ENCODE results near the gene CADPS2.

Gene CADPS2

DNA sequence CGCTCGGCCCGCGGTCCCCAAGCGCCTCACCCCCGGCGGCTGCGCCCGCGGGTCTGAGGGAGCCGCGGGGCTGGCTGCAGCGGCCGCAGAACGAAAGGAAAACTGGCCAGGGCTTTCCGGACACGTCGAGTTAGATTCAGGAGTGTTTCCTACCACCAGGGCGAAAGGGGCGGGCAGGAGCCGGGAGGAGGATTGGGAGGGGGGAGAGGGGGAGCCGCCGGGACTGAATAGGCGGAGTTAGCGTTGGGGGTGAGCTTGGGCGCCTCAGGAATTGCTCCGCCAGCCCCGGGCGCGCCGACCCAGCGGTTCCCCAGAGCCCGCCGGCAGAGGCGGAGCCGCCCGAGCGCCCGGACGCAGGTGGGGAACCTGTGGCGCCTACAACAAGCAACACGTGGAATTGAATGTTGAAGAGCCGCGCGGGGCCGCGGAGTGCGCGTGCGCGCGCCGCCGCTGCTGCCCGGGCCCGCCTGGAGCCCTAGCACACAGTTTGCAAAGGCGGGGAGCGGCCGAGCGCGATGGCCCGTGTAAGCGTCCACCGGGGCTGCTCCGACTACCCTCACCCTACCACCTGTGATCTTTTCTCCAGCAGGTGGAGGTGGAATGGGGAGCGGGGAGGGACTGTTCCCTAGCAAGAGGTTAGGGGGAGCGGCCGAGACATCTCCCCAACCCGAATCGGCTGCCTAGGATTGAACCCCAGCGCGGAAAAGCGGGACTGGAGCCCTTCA is at the start of gene CADPS2:
Gene CADPS2, minus strand, starts transcription at position 104 of the 725 bp plus-strand sequence. CDS start 123 bp downstream, outside the sequence.
- DNase-seq, result peak; percentile 92

- DNase-seq, result no peak
Measured at GRCh38 chr7:122935620-122936019, 49.4 kb upstream of the CADPS2 start.

GRCh38 chr7:122919643-122920181 is 33.5 kb upstream of the CADPS2 start:
- DNase-seq, result peak; percentile 9

DNA sequence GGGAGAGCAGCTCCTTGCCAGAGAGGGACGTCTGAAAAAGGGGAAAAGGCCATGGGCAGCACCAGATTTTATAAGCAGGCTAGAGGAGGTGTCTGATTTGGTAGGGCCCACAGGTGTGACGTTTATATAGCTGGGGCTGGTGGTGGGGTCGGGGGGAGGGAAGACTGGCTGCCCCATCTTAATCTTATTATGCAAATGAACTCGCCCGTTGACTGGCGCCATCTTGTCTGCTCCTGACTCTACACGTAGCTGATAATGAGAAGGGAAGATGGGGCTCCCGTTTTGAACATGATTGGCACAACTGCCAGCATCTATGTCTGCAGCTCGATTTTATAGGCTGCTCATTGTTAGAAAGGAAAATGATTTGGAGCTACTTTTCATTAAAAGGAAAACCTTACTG is 28.6 kb upstream of the CADPS2 start:
- no peak for DNase-seq

DNA sequence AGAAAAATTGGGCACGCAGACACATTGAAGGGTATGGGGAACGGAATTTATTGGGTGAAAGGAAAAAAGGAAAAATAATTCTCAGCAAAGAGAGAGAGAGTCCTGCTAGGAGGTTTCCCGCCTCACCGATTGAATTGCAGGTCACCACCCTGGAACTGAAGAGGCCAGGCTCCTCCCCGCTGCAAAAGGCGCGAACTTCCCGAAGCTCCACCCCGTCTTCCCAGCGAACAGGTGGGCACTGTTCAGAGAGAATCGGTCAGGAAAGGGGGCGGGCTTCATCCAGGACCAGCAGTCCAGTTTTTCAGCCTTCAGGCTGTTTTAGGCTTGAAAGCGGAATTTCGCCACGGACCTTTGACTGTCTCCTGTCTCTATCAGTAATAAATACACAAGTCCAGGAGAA is 27.3 kb upstream of the CADPS2 start:
- no peak for DNase-seq

- no peak for DNase-seq
Measured at GRCh38 chr7:122902751-122903495, 16.7 kb upstream of the CADPS2 start.

DNA sequence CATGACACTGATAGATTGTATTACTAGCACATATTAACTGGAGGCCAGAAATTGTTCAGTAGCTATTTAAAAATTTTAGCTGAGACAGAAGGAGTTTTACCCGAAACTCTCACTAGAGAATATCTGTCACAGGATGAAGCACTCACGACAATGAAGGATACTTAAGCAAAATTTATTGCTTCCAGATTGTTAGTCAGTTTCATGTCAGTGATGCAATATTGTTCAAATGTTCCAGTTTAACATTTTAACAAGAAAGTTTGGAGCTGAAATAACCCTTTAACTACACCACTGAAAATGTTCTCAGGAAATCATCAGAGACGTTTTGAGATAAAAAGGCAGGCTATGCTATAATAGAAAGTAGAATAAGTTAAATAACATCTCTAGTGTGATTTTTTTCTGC is 15.0 kb upstream of the CADPS2 start:
- no peak for DNase-seq

DNA sequence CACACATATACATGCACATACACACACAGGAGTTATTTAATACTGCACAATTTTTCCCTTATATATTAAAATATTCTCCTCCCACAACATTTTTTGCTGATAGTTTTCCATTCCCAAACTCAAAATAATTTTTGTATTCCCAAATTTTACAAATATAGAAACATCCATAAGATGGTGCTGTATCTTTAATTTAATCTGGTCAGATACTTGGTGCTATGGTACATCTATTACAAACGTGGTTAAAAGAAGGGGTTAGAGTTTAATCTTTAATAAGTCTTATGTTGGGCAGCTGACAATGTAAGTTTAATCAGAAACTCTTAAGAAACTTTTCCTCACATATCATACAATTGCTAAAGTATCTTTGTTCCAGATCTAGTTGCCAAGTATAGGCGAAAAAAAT is 10.2 kb upstream of the CADPS2 start:
- DNase-seq, result no peak

DNA sequence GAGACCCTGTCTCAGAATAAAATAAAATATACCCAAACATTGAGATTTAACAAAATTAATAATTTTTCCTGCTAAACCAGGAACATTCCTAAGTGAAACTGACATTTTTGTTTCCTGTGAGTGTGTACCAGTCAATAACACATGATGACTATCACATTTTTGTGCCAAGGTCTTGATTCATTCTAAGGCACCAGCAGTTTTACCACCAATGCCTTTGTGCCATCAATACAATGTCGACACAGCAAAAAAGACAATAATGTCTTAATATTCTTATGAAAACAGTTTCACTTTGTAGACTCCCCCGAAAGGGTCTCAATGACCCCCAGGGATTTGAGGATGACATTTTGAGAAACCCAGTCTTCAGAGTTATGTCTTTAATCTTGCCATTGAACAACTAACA is 7.2 kb upstream of the CADPS2 start:
- DNase-seq, result no peak

DNA sequence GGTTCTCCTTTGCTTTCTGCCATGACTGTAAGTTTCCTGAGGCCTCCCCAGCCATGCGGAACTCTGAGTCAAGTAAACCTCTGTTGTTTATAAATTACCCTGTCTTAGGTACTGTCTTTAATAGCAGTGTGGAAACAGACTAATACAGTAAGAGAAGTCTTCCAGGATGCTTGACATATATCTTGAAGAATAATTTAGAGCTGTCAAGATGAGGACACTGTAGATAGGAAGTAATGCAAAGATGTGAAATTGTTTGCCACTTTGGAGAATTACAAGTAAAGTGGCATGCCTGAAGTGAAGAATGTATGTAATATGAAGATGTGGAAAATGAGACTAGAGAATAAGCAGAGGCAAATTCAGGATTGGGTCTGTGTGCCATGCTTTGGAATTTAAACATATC is 2.9 kb upstream of the CADPS2 start:
- DNase-seq, result no peak

- DNase-seq, result no peak
Measured at GRCh38 chr7:122887848-122888247, 1.6 kb upstream of the CADPS2 start.

- peak; percentile 33 for DNase-seq
Measured at GRCh38 chr7:122887198-122887597, 938 bp upstream of the CADPS2 start.

DNA sequence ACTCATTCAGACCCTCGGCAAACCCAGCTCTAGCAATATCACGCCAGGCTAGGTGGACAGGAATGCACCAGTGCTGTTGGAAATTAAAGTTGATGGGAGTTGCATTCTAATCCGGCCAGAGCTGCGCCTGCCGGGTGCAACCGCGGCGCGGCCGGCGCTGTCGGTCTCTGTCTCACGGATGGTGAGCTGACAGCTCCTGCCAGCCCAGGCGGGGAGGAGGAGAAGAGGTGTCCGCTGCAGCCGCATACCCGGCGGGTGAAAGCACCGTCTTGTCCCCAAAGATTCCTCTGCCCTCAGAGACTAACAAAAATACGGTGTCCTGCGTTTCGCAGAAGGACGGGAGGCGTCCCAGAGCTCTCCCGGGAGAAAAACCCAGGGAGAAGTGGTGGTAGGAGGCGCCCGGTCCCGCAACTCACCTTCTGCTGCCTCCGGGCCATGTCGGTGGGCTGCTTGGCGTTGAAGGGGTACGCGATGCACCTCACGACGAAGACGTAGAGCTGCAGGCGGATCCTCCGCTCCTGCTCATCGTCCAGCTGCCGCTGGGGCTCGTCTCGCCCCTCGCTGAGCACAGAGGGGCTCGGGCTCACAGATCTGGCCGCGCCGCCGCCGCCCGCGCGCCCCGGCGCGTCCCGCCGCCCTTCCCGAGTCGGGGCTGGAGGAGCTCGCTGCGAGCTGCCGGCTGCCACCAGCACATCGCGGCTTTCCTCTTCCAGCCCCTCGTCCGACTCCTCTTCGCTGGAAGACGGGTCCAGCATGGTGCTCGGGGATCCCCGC is 490 bp downstream of the CADPS2 start:
- DNase-seq, result peak; percentile 19

DNA sequence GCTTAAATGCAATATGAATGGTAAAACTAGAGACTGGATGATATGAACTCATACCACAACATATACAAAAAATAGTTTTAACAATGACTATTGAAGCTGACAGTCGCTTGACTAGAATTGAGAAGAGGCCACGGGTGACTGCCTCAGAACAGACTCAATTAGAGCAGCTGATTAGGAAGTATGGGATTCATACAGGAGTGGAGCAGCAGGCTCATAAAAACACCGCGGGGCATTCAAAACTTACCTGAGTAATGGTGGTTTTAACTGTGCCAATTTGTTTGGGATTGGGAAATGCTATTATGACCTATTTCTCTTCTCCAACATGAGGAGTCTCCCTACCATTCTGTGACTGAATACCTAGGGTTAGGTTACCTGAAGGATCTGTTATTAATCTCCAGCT is 2.1 kb downstream of the CADPS2 start:
- DNase-seq, result peak; percentile 48

DNA sequence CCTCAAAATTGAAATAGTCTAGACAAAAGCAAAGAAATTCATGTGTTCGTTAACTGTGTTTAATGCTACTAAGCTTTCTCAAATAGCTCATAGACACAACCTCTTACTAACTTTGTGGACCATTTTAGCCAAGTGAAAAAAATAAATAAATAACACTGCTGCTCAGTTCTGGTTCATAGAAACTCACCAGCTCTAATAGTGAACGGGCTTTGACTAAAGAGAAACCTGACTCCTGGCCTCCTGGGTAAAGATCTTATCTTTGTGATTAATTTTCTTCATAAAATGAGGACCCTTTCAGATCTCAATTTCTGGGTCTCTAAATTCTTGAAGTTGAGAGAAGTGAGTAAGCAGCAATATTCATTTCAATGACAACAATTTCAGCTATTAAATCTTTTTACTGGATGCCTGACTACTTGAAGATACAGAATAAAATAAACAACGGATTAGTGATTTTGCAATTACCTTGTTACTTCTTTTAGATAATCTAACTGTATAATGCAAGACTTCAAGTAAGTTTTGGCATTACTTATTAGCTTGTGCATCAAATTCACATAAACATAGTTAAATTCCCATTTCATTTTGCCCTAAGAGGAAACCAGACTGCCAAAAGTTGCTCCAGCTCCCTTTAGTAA is 3.1 kb downstream of the CADPS2 start:
- peak; percentile 42 for DNase-seq

- no peak for DNase-seq
Measured at GRCh38 chr7:122881324-122881723, 4.9 kb downstream of the CADPS2 start.

DNA sequence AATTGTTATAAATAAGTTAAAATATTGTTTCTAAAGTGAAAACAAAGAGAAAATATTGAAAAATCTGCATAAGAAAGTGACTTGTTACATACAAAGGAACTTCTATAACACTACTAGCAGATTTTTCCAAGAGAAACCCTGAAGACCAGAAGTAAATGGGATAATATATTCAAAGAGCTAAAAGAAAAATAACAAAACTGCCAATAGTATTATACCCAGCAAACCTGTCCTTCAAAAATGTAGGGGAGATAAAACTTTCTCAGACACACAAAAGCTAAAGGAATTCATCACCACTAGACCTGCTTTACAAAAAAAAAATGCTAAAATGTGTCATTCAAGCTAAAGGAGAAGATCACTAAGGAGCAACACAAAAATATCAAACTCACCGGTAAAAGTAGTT is 17.0 kb downstream of the CADPS2 start:
- DNase-seq, result no peak

DNA sequence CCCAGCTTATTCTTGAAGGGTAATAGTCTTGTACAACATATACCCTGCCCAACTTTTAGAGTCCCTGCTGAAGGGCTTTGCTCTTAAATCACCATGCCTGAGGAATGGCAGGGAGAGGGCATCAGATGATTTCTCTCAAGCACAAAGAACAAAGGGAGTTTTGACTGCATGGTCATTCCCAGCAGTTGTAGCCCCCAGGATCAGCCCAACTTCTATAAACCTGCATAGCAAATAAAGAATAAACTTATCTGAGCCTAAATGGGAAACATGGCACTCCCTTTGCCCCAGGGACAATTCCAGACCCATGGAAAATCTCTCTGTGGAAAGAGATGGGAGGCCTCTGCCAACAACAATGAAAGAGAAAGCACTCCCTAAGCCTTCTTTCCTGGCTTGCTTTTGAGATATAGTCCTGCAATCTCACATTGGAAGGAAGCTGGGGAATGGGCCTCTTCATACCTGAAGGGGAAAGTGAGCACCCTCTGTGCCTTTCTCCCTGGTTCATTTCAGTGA is 18.7 kb downstream of the CADPS2 start:
- DNase-seq, result no peak

- no peak for DNase-seq
Measured at GRCh38 chr7:122864838-122865237, 21.4 kb downstream of the CADPS2 start.

- DNase-seq, result no peak
Measured at GRCh38 chr7:122864016-122864415, 22.2 kb downstream of the CADPS2 start.

DNA sequence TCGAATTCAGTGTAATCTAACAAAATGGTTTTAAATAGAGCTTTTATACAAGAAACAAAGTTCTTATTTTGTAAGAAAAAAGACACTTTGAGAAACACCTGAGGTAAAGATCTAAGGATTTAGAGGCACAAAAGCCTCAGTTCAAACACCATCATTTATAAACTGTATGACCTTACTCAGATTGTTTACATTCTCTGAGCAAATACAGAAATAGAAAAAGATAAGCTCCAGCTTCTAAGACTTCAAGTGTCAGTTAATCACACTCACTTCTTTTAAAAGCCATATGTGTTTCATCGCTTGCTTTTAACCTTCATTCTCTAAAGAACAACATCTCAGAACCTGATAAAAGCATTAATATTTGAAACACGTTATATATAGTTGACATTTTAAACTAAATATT is 27.9 kb downstream of the CADPS2 start:
- DNase-seq, result peak; percentile 7

- DNase-seq, result no peak
Measured at GRCh38 chr7:122850528-122850927, 35.7 kb downstream of the CADPS2 start.

DNA sequence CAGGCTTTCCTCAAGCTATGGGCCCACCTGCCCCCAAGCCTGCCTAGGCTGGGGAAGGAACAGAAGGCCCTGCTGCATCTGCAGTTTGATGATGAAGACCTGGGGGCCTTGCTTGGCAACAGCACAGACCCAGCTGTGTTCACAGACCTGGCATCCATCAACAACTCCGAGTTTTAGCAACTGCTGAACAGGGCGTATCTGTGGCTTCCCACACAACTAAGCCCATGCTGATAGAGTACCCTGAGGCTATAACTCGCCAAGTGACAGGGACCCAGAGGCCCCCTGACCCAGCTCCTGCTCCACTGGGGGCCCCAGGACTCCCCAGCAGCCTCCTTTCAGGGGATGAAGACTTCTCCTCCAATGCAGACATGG is 36.3 kb downstream of the CADPS2 start:
- no peak for DNase-seq
